SIG-M5 (cell line): ENCODE data around the gene VPS54.
"Not testable (repeated sequence)": the region's sequence is repeated elsewhere in the genome, so short reads cannot be mapped to it uniquely, and the experiment has no call there.

Experiments
- DNase-seq: peaks from one replicate; lab custom pipeline; 2025; lab: John Stamatoyannopoulos, UW

Gene VPS54

DNA sequence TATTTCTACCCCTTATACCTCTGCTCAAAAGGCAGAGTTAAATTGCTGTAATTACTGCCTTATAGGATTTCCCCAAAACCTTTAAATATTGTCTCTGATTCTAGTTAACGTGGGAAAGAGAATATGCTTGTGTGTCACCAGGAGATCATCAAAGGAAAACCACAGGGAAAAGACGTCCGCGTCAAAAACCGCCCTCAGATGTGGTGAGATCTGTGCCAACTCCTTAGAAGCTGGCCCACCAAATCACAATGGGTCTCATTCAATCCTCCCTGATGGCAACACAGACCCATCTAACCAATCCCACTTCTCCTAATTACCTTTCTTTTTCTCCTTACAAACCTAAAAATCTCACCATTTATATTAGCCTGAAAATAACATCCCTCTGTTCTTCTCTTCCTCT is 25.4 kb downstream of the VPS54 start:
- DNase-seq, result no peak

GRCh38 chr2:63993130-63993584 is 26.1 kb downstream of the VPS54 start:
- DNase-seq, result not testable (repeated sequence)

DNA sequence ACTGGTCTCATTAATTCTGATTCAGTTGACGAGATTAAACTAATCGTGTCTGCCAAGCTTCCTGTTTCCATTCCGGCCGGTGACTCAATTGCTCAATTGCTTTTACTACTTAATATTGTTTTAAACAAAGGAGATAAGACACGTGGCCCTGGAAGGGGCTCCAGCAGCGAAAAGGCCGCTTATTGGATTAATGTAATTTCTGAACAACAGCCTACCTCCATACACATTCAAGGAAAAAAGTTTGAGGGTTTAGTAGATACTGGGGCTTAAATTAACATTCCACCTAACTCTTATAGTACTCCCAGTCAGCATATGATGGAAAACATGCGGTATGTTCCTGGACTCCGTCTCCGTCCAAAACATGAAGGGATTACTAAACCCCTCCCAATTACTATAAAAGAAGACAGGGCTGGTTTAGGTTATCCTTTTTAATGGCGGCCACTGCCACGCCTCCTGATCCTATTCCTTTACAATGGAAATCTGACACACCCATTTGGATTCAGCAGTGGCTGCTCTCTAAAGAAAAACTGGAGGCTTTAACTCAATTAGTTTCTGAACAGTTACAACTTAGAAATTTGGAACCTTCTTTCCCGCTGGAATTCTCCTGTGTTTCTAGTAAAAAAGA is 27.1 kb downstream of the VPS54 start:
- DNase-seq, result no peak

- not testable (repeated sequence) for DNase-seq
Measured at GRCh38 chr2:63991173-63991999, 27.8 kb downstream of the VPS54 start.

DNA sequence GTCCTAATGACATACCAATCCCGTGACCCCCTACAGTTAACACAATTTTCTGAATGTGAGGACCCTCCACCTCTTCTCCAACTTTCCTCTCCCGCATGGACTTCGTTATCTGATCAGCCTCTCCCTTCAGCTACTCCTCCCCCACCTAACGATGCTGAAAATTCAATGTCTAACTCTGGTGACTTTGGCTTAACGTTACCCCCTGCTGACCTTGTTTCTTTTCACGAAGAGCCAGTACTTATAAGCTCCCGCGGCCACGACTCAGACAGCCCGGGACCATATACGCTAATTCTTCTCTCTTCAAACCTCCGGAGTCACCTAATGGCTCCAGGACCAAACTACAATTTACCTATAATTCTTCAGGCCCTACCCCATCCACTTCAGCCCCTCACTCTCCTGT is 29.2 kb downstream of the VPS54 start:
- DNase-seq, result no peak

DNA sequence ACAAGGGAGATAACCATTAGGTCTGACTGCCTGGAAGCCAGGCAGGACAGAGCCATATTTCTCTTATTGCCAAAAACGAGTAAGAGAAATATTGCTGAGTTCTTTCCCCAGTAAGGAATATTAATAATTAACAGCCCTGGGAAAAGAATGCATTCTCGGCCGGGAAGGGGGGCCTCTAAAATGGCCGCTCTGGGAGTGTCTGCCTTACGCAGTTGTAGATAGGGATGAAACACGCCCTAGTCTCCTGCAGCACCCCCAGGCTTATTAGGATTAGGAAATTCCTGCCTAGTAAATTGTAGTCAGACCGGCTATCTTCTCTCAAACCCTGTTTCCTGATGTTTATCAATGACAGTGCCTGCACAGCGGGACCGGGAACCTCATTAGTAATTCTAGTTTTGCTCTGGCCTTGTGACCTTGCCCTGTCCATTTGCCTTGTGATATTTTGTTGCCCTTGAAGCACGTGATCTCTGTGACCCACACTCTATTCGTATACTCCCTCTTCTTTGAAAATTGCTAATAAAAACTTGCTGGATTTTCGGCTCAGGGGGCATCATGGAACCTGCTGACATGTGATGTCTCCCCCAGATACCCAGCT is 30.3 kb downstream of the VPS54 start:
- not testable (repeated sequence) for DNase-seq

- DNase-seq, result no peak
Measured at GRCh38 chr2:63984606-63985359, 34.4 kb downstream of the VPS54 start.

DNA sequence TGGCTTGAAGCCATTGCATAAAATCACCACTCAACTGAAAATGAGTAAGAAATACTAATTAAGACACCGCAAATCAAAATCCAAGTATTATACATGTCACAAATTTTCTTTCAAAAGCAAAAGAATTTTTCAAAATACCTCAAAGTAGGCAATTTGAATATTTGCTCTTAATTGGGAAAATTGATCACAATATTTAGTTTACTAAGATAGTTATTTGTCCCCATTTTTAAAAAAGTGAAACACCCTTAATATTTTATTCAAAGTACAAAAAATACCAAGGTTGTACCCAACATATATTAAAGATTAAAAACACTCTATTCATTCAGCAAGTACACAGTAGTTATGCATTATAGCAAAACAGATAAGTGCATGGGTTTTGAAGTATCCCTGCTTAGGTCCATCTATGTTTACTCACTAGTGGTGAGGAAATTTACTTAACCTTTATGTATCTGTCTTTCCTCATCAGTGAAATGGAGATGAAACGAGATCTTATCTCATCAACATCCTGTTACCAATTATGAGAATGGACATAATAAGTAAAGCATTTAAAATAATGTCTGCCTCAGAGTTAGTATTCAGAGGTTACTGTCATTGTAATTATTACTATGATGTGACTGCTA is 35.1 kb downstream of the VPS54 start:
- DNase-seq, result no peak

- DNase-seq, result no peak
Measured at GRCh38 chr2:63982335-63982734, 36.9 kb downstream of the VPS54 start.

- DNase-seq, result no peak
Measured at GRCh38 chr2:63981702-63982103, 37.5 kb downstream of the VPS54 start.

DNA sequence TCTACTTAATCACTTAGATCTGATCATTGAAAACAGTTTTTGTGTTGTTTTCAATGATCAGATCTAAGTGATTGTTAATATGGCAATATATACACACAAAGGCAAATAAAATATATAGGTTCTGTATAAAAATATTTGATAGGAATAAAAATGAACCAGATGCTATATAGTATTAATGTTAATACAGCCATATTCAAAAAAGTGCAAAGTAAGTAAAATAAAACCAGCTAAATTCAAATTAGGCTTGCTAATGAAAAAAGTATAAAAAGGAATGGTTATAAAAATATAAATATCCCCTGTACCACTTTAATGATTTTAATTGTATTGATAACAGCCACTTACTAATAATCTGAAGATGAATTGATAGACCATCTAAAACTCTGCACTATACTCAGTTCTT is 38.4 kb downstream of the VPS54 start:
- no peak for DNase-seq

- no peak for DNase-seq
Measured at GRCh38 chr2:63977904-63978303, 41.3 kb downstream of the VPS54 start.

- no peak for DNase-seq
Measured at GRCh38 chr2:63976125-63976510, 43.1 kb downstream of the VPS54 start.

GRCh38 chr2:63975437-63976124 is 43.6 kb downstream of the VPS54 start:
- DNase-seq, result no peak

GRCh38 chr2:63975036-63975435 is 44.2 kb downstream of the VPS54 start:
- DNase-seq, result not testable (repeated sequence)

DNA sequence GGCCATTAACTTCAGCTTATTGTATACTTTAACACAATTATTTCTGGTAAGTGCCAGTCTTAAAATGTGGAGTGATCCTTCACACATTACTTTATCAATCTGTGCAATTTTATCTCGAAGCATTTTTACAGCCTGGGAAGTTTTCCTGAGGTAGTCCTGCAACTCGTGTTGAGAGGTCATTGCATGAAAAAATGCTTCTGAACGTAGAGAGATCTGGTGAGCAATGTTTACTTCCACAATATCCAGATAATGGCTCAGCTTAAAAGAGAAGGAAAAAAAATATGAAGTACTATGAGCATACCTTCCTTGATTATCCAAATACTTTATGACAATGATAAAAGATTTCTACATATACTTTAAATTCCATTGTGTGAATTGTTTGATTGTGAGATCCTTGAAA is 57.0 kb downstream of the VPS54 start:
- no peak for DNase-seq

DNA sequence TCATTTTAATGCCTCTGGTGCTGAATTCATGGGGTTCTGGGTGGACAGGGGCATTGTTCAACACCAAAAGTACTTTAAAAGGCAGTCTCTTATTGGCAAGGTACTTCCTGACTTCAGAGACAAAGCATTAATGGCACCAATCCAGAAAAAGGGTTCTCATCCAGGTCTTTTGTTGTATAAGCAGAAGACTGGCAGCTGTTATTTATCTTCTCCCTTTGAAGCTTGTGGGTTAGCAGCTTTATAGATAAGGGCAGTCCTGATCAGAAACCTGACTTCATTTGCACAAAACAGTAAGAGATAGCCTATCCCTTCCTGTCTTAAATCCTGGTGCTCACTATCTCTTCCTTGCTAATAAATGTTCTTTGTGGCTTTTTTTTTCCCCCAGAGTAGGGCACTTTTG is 68.8 kb downstream of the VPS54 start:
- no peak for DNase-seq

GRCh38 chr2:63942788-63943187 is 76.4 kb downstream of the VPS54 start:
- no peak for DNase-seq

DNA sequence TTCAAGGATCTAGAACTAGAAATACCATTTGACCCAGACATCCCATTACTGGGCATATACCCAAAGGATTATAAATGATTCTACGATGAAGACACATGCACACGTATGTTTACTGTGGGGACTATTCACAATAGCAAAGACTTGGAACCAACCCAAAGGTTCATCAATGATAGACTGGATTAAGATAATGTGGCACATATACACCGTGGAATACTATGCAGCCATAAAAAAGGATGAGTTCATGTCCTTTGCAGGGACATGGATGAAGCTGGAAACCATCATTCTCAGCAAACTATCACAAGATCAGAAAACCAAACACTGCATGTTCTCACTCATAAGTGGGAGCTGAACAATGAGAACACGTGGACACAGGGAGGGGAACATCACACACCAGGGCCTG is 87.1 kb downstream of the VPS54 start:
- DNase-seq, result not testable (repeated sequence)

DNA sequence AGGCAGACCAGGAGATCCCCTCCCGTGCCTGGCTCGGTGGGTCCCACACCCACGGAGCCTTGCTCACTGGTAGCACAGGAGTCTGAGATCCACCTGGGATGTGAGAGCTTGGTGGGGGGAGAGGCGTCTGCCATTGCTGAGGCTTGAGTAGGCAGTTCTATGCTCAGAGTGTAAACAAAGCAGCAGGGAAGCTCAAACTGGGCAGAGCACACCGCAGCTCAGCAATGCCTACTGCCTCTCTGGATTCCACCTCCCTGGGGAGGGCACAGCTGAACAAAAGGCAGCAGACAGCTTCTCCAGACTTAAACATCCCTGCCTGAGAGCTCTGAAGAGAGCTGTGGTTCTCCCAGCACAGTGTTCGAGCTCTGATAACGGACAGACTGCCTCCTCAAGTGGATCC is 92.4 kb downstream of the VPS54 start:
- DNase-seq, result no peak

- DNase-seq, result no peak
Measured at GRCh38 chr2:63914311-63914710, 104.9 kb downstream of the VPS54 start.
